Chondrocyte (in vitro differentiated cells): ENCODE results near the gene WDR87. TPM values are rescaled to one million over a fixed set of nuclear protein-coding genes. Genes with fewer than 3 reads are reported as not detected.

Source experiments
- DNase-seq: peaks from one replicate; pipeline ENCODE4 v3.0.0; 2021; ENCODE audit warnings: mixed read lengths, low spot score
- H3K27ac Mint-ChIP-seq: one replicate; pipeline ENCODE4 v1.8.0; 2021; ENCODE audit warnings: mild to moderate bottlenecking, moderate library complexity, mixed read lengths; ENCODE audit not compliant: unreplicated experiment
- H3K27me3 Mint-ChIP-seq: 2 replicates; pipeline ENCODE4 v1.8.0; 2021; ENCODE audit warnings: low read depth, mixed read lengths
- H3K36me3 Mint-ChIP-seq: 2 replicates; pipeline ENCODE4 v1.8.0; 2021; ENCODE audit warnings: low read depth, mixed read lengths
- H3K4me1 Mint-ChIP-seq: 2 replicates; pipeline ENCODE4 v1.8.0; 2021; ENCODE audit warnings: low read depth, mild to moderate bottlenecking, mixed read lengths
- H3K4me3 Mint-ChIP-seq: one replicate; pipeline ENCODE4 v1.8.0; 2021; ENCODE audit warnings: mild to moderate bottlenecking, moderate library complexity, mixed read lengths; ENCODE audit not compliant: unreplicated experiment
- H3K9me3 Mint-ChIP-seq: 2 replicates; pipeline ENCODE4 v1.8.0; 2021; ENCODE audit warnings: low read depth, mixed read lengths
- CTCF ChIP-seq: fragments of 200-600 bp; sonication (generic); IDR thresholded peaks from 2 replicates; pipeline ENCODE4 v1.5.0; 2021; ENCODE audit warnings: antibody characterized with exemption, mild to moderate bottlenecking, moderate library complexity
- total RNA-seq: library from RNA; stranded (reverse); gene quantifications from 3 replicates; pipeline ENCODE4 v1.2.1, GENCODE V29; 2021

Gene WDR87
- total RNA-seq, 1 donor from 2014 or later: not detected

DNA sequence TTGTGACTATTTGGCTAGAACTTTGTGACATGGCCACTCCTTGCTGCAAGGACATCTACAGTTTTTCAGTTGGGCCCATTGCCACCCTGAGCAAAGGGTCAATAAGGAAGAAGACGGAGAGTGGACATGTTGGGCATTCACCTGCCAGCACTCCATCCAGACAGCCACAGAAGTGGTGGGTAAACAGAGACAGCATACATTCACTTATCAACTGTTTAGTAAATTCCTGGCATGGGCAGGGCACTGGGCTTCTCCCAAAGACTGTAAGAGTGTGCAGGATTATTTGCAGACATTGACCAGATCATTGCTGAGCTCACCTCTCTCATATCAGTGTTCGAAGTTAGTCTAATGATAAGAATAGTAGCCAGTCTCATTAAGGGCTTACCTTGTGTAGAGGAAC is 29.8 kb upstream of the WDR87 start:
- Mint-ChIP-seq H3K36me3 (peaks cover 2% of the 10 kb centered on the region), H3K27me3 (no peaks in the 10 kb centered on the region), H3K9me3 (peaks cover 2% of the 10 kb centered on the region), H3K4me3 (no peak overlapping the region), H3K4me1 (peaks cover 34% of the 10 kb centered on the region), H3K27ac (no peak overlapping the region)
- DNase-seq: peak; percentile 14
- TF ChIP-seq CTCF: no peak

DNA sequence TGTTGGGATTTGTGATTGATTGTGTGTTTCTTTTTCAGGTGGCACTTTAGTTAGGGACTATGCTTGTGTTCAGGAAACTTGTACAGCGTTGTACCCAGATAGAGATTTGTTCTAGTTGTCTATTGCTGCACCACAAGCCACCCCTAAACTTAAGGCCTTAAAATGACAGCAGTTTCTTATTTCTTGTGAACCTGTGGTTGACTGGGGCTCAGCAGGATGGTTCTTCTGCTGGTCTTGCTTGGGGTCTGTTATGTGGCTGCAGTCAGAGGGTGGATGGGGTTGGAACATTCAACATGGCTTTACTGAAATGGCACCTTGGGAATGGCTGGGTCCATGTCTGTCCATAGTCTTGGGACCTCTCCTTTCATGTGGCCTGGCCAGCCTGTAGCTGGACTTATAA is 28.9 kb upstream of the WDR87 start:
- H3K4me3 Mint-ChIP-seq: no peak overlapping the region
- TF ChIP-seq CTCF: no peak
- no peak overlapping the region for H3K27ac Mint-ChIP-seq
- no peak for DNase-seq
- no peaks in the 10 kb centered on the region for H3K27me3 Mint-ChIP-seq
- peaks cover 2% of the 10 kb centered on the region for H3K9me3 Mint-ChIP-seq
- H3K36me3 Mint-ChIP-seq: peaks cover 2% of the 10 kb centered on the region
- H3K4me1 Mint-ChIP-seq: peaks cover 40% of the 10 kb centered on the region

DNA sequence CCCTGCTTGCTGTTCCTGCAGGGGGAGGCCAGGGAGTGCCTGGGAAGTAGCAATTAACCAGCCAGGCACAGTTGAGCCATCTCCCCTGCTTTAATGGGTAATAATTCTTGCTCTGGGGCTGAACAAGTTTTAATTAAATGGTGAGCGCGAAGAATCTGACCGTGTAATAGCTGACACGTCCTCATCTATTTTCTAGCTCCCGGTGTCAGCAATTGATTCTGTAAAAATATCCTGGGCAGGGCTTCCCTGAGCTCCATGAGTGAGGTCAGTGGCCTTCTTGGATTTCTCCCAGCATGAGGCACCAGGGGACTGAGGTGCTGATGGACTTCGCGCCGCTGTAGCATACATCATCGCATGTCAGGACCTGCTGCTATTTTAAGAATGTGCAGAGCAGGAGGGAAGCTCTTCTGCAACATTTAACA is 27.6 kb upstream of the WDR87 start:
- Mint-ChIP-seq H3K4me1 (peaks cover 41% of the 10 kb centered on the region), H3K36me3 (peaks cover 2% of the 10 kb centered on the region), H3K4me3 (no peak overlapping the region), H3K27me3 (no peaks in the 10 kb centered on the region), H3K27ac (peak overlapping the region; percentile 88), H3K9me3 (peaks cover 2% of the 10 kb centered on the region)
- peak; percentile 7 for TF ChIP-seq CTCF
- DNase-seq: no peak

DNA sequence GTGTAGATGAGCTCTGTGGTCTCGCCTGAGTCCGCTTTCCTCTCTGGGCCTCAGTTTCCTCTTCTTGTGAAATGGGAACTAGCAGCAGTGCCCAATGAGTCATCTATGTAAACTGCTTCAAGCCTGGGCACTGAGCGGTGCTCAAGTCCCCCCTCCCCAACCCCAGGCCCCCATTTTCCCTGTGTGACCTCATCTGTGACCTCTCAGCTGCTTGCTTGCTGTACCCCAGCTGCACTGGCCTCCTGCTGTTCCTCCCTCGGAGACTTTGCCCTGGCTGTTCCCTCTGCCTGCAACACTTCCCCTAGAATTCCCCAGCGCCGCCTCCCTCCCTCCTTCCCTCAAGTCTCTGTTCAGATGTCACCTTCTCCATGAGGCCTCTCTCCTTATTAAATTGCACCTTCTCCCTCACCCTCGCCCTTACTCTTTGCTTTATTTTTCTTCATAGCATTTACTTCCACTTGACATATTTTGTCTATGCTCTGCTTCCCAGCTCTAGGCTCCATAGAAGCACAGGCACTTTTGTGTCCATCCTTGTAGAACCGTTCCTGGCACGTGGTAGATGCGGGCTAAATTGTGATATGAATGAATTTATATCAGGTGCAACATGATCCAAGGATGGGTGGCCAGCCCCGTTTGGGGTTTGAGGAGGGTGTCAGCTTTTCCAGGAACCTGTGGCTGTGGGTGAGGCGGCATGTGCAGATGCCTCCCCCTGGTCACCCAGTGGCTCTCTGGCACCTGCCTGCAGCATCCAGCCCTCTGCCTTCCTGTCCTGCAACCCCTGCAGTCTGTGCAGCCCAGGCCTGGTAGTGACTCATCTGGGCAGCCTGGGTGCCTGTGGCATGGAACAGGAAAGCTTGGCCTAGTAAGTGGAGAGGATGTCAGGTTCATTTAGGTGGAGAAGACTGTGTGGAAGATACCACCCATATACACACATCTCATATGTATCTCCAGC is 26.9 kb upstream of the WDR87 start:
- peaks cover 41% of the 10 kb centered on the region for H3K4me1 Mint-ChIP-seq

More for the DNA sequence above, 26.9 kb upstream of the WDR87 start:
- Mint-ChIP-seq H3K36me3 (no peaks in the 10 kb centered on the region), H3K4me3 (peak overlapping the region; percentile 50), H3K27ac (peak overlapping the region; percentile 88), H3K27me3 (no peaks in the 10 kb centered on the region), H3K9me3 (peaks cover 2% of the 10 kb centered on the region)
- TF ChIP-seq CTCF: no peak
- no peak for DNase-seq
